A549 (cell line): ENCODE data around the gene GNAO1.

Source experiments
- EP300 ChIP-seq, 2 experiments: fragments of >200 bp; sonication (Bioruptor Twin); formaldehyde crosslinking; IDR thresholded peaks; 2 replicates in 1 of 2; 3 replicates in 1 of 2; pipeline ENCODE4 v1.6.1; 2016 to 2017
- HDAC2 ChIP-seq: fragments of 200-600 bp; sonication (generic); IDR thresholded peaks from 2 replicates; pipeline ENCODE4 v1.6.1; 2016
- JUNB ChIP-seq: fragments of >200 bp; sonication (Bioruptor Twin); formaldehyde crosslinking; IDR thresholded peaks from 2 replicates; pipeline ENCODE4 v1.6.1; 2016
- KDM1A ChIP-seq: fragments of 200-600 bp; sonication (generic); IDR thresholded peaks from 2 replicates; pipeline ENCODE4 v1.6.1; 2016; ENCODE audit warnings: low read depth, mild to moderate bottlenecking
- POLR2A ChIP-seq: IDR thresholded peaks from 2 replicates; pipeline ENCODE4 v1.6.1; 2012; ENCODE audit warnings: mild to moderate bottlenecking, low read length
- POLR2AphosphoS2 ChIP-seq: conservative IDR thresholded peaks from 2 replicates; pipeline ENCODE4 v1.6.1; 2012; ENCODE audit warnings: low read length, improper control_type of control experiment, inconsistent platforms
- RFX5 ChIP-seq: fragments of 450-650 bp; IDR thresholded peaks from 2 replicates; pipeline ENCODE4 v1.7.1; 2014; ENCODE audit warnings: antibody characterized with exemption, mild to moderate bottlenecking, moderate library complexity
- TF ChIP-seq, protein P1 (sequence below): fragments of >200 bp; sonication (Bioruptor Twin); formaldehyde crosslinking; IDR thresholded peaks from 3 replicates; pipeline ENCODE4 v1.5.1; 2016

DNA sequence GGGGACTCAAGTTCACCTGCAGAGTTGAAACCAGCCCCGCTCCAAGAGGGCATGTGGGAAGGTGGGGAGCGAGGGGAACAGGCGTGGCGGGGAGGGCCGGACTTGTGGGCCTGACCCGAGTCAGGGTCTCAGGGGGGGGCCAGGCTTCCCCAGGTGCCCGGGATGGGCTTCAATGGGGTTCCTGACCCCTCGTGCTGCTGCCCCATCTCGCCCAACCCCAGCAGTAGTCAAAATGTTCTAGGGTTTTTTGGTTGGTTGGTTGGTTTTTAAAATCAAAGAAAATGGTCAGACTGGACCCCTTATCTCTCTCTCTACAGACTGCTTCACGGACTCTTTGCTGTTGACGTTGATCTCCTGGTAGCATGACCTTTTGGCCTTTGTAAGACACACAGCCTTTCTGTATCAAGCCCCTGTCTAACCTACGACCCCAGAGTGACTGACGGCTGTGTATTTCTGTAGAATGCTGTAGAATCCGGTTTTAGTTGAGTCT, 164.5 kb downstream of the GNAO1 start:
- TF ChIP-seq POLR2AphosphoS2 (no peak), EP300 (IDR thresholded peaks at IDR 0.05) (no peak), POLR2A (no peak), HDAC2 (no peak), KDM1A (no peak), JUNB (no peak), RFX5 (no peak)
- TF ChIP-seq, protein P1, sequence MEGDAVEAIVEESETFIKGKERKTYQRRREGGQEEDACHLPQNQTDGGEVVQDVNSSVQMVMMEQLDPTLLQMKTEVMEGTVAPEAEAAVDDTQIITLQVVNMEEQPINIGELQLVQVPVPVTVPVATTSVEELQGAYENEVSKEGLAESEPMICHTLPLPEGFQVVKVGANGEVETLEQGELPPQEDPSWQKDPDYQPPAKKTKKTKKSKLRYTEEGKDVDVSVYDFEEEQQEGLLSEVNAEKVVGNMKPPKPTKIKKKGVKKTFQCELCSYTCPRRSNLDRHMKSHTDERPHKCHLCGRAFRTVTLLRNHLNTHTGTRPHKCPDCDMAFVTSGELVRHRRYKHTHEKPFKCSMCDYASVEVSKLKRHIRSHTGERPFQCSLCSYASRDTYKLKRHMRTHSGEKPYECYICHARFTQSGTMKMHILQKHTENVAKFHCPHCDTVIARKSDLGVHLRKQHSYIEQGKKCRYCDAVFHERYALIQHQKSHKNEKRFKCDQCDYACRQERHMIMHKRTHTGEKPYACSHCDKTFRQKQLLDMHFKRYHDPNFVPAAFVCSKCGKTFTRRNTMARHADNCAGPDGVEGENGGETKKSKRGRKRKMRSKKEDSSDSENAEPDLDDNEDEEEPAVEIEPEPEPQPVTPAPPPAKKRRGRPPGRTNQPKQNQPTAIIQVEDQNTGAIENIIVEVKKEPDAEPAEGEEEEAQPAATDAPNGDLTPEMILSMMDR, result no peak
